Colon (tissue), 2 donors: ENCODE data around the gene NR3C2.

Experiments used
- FAIRE-seq: peaks from 2 replicates; lab custom pipeline; 2012; peaks lifted over from hg19 to GRCh38; lab: Jason Lieb, UNC
- donor health status: control.
- donor health status: control.

NR3C2 gene

GRCh38 chr4:148044089-148044911 is 397.9 kb downstream of the NR3C2 start:
- no peak for FAIRE-seq

GRCh38 chr4:148041606-148042329 is 400.4 kb downstream of the NR3C2 start:
- no peak for FAIRE-seq

- FAIRE-seq = no peak
Measured at GRCh38 chr4:148034813-148035212, 407.4 kb downstream of the NR3C2 start.

- FAIRE-seq = no peak
Measured at GRCh38 chr4:148030193-148030873, 411.9 kb downstream of the NR3C2 start.

- no peak for FAIRE-seq
Measured at GRCh38 chr4:148029781-148030180, 412.4 kb downstream of the NR3C2 start.
